Stimulated activated CD8-positive, alpha-beta memory T cell treated with anti-CD3 and anti-CD28 coated beads, Interleukin-4, amount 100 ng/mL, for 4 hours (primary cell): ENCODE data around the gene SELP.
A peak's percentile ranks its signal among the peaks of the same experiment; 100 is the strongest.

Experiments
- DNase-seq, 2 donors: peaks; one replicate each; pipeline ENCODE4 v3.0.0-alpha.2; 2020; ENCODE audit warnings: low read depth in 2 of 2, low spot score in 1 of 2

The SELP gene

GRCh38 chr1:169577981-169578738 is 51.8 kb downstream of the SELP start:
- DNase-seq: no peak

DNA sequence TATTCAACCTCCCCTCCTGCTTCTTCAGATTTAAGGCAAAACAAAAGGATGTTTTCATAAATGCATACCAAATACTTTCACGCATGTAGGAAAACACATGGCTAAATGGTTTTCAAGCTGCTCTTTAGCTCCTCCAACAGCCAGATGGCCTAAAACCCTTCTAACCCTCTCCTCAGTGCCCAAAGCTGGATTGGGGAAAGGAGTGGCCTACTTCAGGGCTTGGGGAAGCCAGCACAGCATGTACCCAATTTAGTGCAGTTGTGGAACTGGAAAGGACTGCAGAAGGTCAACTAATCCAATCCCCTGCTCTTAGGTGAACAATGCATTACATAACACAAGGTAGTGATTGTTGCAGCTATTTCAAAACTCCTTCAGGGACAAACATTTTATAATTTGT is 53.0 kb downstream of the SELP start:
- no peak for DNase-seq

- DNase-seq: no peak
Measured at GRCh38 chr1:169576241-169576934, 53.5 kb downstream of the SELP start.

DNA sequence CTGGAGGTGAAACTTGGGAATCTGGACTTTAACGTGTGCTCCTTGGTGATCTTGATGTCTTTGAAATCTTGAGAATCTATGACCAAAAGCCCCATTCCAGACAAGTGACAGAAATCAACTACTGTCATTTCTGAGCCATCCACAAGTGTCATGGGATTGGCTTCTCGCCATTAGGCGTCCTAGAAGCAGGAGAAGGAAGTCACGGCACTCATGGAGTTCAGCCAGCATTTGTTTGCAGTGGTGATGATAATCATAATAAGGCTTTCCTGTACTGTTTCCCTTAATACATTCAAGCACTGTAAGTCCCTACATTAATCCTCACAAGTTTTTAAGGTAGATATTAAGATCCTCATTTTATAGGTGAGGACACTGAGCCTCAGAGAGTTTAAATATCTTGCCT is 55.6 kb downstream of the SELP start:
- DNase-seq: no peak

GRCh38 chr1:169572187-169572586 is 57.7 kb downstream of the SELP start:
- no peak for DNase-seq

GRCh38 chr1:169571450-169571849 is 58.5 kb downstream of the SELP start:
- DNase-seq: no peak

DNA sequence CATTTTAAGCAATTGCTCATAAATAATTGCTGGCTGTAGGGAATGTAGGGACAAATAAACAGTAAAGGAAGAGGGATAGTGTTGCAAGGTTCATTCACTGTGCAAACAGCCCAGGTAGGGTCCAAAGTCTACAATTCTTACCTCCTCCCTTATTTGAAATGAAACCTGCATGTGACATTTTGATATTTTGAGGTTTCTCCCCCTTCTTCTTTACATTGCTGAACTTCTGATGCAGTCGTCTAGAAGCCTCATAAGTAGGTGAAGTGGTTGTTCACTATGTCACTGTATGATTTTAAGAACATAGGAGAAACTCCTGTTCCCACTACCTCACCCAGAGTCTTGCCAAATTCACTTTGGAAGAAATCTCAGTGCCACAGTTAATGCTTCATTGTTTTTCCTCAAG is 59.8 kb downstream of the SELP start:
- DNase-seq: no peak

GRCh38 chr1:169568497-169568896 is 61.4 kb downstream of the SELP start:
- DNase-seq: no peak

- no peak for DNase-seq
Measured at GRCh38 chr1:169565335-169566271, 64.3 kb downstream of the SELP start.

DNA sequence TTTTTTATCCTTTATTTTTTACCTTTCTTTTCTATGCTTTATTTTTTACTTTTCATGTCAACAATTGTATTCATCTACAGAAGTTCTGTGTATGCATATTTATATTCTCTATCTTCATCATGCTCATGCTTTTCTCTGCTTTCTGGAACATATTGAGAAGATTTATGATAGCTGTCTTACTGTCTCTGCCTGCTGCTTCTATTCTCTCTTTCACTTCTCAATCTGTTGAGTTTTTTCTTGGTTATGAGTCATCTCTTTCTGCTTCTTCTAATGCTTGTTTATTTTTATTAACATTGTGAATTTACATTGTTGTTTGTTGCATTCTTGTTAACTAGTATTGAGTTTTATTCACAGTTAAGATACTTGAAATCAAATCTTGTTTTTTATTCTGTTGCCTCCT is 66.3 kb downstream of the SELP start:
- no peak for DNase-seq

DNA sequence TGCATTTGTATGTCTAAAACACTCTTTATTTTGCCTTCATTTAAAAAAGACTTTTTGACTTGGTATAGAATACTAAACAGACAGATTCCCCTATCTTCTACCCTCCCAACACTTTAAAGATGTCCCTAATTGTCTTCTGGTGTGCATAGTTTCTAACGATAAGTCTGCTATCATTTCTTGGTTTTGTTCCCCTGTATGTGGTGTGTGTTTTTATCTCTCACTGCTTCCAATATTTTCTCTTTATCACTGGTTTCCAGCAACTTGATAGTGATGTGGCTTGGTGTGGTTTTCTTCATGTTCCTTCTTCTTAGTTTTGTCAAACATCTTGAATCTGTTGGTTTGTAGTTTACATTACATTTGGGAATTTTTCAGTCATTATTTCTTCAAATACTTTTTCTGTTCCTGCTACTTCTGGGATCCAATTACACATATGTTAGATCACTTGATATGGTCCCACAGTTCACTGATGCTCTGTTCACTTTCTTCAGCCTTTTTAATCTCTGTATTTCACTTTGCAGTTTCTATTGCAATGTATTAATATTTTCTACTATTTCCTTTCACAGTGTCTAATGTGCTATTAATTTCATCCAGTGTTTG is 66.8 kb downstream of the SELP start:
- DNase-seq: no peak

DNA sequence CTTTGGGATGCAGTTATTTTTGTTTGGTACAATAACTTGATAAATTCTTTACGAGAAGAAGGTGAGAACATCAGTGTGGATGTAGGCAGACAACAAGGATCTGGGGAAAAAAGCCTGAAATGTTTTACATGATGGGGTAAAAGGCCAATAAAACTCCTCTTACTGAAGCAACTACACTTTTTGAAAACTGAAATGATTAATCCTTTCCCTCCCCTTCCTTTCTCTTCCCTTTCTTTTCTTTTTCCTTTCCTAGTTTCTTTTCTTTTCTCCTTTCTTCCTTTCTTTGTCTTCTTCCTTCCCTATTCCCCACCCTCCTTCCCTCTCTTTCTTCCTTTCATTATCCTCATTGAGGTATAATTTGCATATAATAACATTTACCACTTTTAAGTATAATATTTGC is 68.2 kb downstream of the SELP start:
- DNase-seq: no peak

DNA sequence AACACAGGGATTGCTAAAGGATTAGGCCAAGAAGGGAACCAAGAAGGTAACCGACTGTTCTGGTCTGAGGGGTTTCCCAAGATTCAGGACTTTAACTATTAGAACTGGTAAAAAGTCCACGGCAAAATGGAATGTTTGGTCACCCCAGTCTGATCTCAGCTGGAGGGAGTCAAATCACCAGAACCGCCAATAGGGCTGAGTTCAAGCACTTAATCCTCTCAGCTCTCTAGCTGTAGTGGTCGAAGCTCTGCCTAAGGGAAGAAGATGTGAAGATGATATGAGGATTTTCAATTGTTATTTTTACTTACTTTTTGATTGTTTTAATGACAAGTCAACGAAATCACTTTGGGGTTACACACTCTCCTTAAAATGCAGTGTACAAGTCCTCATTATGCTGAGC is 72.8 kb downstream of the SELP start:
- DNase-seq: no peak

DNA sequence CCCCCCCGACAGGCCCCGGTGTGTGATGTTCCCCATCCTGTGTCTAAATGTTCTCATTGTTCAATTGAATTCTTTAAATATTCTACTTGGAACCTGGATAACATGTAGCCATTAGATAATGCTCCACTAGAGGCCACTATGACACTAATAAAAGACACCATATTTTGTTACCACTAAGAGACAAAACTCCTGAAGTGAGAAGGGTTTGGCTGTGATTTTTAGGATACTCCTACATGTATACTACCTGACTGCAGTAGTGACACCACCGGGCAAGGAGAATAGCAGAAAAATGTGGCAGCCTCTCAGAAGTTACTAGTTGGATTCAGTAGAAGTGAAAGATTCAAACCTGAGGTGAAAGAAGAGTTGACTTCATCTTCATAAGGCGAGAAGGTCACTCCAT is 79.6 kb downstream of the SELP start:
- no peak for DNase-seq

DNA sequence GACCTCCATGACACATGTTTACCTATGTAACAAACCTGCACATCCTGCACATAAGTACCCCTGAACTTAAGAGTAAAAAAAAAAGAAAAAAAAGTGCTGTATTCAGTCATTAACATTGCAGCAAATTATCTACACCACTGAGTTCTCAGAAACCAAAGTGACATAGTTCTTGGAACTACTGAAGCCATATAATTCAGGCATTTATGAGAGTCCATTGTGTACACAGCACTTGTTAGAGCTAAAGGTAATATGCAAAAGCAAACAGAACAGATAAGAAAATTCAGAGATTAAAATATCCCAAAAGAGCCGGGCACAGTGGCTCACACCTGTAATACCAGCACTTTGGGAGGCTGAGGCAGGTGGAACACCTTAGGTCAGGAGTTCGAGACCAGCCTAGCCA is 81.6 kb downstream of the SELP start:
- no peak for DNase-seq

- DNase-seq: peak in 1 of 2 donors; percentile 16
Measured at GRCh38 chr1:169546087-169546995, 83.6 kb downstream of the SELP start.

DNA sequence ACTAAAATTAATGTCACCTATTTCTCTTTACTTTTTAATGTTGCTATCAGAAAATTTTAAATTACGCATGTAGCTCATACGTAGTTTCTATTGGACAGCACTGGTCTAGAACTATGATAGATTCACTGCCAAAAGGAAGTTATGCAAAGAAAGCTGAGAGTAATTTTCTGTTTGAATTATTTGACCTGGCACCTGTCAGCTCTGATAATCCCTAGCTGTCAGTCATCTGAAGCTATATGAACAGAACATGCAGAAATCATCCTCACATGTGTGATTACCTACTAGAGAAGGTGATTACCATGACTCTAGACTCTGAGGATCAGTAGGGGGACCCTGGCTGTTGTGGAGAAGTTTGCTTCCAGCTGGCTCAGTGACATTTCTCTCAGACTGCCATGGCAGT is 84.5 kb downstream of the SELP start:
- no peak for DNase-seq

GRCh38 chr1:169538998-169539871 is 90.7 kb downstream of the SELP start:
- DNase-seq: no peak
